ENCODE data around the gene TP53I3.
A peak's percentile ranks its signal among the peaks of the same experiment; 100 is the strongest.
"Not testable (repeated sequence)": the region's sequence is repeated elsewhere in the genome, so short reads cannot be mapped to it uniquely, and the experiment has no call there.

The TP53I3 gene

DNA sequence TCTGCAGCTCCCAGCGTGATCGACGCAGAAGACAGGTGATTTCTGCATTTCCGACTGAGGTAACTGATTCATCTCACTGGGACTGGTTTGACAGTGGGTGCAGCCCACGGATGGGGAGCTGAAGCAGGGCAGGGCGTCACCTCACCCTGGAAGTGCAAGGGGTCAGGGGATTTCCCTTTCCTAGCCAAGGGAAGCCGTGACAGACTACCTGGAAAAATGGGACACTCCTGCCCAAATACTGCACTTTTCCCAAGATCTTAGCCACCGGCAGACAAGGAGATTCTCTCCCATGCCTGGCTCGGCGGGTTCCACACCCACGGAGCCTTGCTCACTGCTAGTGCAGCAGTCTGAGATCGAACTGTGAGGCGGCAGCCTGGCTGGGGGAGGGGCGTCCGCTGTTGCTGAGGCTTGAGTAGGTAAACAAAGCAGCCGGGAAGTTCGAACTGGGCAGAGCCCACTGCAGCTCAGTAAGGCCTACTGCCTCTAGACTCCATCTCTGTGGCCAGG is 10.6 kb upstream of the TP53I3 start:
- DNase-seq (ENCODE audit: low spot score) = not testable (repeated sequence)

DNA sequence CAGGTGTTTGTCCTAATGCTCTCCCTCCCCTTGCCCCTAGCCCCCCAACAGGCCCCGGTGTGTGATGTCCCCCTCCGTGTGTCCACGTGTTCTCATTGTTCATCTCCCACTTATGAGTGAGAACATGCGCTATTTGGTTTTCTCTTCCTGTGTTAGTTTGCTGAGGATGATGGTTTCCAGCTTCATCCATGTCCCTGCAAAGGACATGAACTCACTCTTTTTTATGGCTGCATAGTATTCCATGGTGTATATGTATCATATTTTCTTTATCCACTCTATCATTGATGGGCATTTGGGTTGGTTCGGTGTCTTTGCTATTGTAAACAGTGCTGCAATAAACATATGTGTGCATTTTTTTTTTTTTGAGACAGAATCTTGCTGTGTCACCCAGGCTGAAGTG is 8.6 kb upstream of the TP53I3 start:
- DNase-seq (ENCODE audit: low spot score) = not testable (repeated sequence)

DNA sequence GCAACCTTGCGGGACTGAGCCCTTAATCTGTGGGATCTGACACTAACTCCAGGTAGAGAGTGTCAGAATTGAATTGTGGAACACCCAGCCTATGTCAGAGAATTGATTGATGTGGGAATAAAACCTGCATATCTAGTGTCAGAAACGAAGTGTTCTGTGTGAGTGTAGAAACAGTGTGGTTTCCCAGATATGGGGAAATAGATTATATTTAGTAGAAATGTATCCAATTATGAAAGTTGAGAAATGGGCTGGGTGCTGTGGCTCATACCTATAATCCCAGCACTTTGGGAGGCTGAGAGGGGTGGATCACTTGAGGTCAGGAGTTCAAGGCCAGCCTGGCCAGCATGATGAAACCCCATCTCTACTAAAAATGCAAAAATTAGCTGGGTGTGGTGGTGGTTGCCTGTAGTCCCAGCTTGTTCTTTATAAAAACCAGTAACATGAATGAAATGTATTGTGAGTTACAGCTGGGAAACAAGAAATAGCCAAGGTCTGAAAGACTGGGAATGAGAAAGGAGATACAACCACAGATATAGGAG is 4.3 kb upstream of the TP53I3 start:
- no peak for DNase-seq (ENCODE audit: low spot score)

DNA sequence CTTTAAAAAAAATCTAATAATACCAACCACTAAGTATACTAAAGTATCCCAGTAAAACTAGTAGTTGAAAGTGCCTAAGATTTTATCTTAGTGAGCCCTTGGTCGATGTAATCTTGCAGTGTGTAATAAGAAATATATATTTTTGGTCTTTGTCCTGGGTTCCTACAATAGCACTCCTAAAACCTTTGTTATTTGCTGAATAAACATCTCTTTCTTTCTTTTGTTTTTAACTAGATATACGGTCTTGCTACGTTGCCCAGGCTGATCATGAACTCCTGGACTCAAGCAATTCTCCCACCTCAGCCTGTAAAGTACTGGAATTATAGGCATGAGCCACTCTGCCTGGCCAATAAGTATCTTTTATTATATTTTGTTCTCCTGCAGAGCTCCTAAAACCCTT is 2.4 kb upstream of the TP53I3 start:
- DNase-seq (ENCODE audit: low spot score) = no peak

DNA sequence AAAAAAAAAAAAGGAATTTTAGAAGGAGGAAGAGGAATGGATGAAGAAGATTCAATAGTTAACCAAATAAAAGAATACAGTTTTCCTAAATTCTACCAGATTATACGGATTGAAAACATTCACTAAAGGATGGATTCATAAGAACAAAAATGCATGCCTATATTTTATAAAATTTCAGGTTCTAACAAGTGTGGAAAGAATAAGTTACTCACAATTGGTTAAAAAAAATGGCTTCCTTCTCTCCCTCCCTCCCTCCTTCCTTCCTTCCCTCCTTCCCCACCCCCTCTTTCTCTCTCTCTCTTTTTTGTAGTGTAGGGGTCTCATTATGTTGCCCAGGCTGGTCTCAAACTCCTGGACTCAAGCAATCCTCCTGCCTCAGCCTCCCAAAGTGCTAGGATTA is 1.6 kb upstream of the TP53I3 start:
- DNase-seq (ENCODE audit: low spot score) = no peak

DNA sequence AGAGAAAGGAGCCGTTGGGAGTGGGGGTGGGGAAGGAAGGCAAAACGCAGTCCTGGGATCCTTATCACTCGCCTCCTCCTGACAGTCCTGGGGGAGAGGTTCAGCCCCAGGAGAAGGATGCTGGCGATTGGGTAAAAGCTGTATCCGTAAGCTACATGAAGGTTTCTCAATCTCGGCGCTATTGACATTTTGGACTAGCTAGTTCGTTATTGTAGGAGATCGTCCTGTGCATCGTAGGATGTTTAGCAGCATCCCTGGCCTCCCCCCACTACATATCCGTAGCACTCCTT is 511 bp upstream of the TP53I3 start:
- no peak for DNase-seq (ENCODE audit: low spot score)

- DNase-seq (ENCODE audit: low spot score) = peak; percentile 94
Measured at GRCh38 chr2:24083567-24084385, 858 bp downstream of the TP53I3 start.

DNA sequence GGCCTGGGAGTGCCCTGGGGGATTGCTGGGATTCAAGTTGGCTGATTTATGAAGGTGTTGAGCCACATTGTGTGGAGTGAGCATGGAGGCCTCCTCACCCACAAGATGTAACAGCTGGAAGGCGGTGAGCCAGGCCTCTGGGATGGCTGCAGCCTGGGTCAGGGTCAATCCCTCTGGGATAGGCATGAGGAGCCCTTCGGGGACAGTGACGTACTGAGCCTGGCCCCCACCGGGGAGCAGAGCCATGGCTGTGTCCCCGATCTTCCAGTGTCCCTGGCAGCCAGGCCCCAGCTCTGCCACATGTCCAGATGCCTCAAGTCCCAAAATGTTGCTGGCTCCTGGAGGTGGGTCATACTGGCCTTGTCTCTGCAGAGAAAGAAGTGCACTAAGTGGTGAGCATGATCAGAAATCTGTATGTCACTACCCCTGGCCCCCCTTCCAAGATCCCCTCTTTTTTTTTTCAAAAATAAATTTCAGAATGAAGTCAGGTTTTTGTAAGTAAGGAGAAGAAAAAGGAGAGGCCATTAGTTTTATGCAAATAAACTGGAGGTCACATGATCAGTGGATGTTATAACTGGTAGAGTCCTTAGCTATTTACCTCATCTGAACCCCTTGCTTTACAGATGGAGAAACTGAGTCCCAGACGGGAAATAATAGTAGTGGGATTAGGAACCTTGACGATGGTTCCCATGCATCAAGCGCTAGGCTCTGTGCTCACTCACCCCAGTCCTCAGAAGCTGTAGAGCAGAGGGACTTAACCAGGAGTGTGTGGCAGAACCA is 1.7 kb downstream of the TP53I3 start:
- no peak for DNase-seq (ENCODE audit: low spot score)

DNA sequence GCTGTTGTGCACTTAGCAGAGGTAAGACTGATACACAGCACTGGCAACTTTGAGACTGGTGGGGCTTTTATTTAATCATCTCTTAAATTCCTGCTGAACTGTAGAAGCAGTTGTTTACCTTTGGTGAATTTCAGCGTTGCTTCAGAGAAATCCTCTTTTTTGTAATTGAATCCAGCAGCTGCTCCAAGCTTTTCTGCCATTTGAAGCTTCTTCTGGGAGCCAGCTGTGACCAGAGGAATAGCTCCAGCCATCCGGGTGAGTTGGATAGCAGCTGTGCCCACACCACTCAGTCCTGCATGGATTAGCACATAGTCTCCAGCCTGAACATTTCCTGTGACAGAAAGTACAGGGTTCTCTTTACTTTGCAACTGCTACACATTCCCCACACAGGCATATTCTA is 3.9 kb downstream of the TP53I3 start:
- no peak for DNase-seq (ENCODE audit: low spot score)

DNA sequence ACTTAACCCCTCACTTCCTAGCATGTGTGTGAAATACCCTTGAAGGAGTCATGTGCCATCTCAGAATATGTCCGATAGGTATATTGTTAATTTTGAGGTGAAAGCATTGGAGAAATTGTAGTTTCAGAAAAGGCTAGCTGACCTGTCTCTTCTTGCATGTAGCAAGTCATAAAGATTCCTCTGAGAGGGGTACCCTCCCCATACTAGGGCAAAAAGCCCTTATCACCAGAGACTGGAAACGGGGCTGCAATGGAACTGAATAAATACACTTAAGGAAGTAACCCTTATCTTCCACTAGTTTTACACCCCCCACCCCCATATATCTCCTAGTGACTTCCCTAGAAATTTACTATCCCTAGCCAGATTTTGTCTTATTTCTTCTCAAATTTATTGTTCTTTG is 6.8 kb downstream of the TP53I3 start:
- DNase-seq (ENCODE audit: low spot score) = no peak

- DNase-seq (ENCODE audit: low spot score) = no peak
Measured at GRCh38 chr2:24077535-24077877, 7.1 kb downstream of the TP53I3 start.

DNA sequence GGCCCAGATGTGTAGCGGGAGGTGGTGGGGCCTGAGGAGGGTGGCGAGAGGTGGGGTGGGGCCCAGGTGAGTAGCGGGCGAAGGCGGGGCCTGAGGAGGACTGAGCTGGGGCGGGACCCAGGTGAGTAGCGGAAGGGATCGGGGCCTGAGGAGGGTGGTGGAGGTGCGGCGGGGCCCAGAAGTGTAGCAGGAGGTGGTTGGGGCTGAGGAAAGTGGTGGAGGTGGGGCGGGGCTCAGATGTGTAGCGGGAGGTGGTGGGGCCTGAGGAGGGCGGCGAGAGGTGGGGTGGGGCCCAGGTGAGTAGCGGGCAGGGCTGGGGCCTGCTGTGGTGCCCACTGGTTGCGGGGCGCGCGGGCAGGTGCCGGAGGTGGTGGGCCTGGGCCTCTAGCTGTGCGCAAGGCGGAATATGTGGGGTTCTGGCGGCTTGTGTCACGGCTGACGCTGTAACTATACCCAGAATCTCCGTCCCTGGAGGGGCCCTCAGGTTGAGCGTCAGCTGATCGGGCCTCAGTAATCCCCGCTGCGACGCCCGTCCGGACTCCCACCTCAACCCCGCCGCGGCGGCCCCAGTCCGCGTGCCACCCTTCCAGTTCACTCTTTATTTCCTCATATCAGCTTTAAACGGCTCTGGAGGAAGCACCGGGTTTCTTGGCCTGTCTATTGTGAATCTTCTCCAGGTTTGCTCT is 7.6 kb downstream of the TP53I3 start:
- DNase-seq (ENCODE audit: low spot score) = peak; percentile 30

DNA sequence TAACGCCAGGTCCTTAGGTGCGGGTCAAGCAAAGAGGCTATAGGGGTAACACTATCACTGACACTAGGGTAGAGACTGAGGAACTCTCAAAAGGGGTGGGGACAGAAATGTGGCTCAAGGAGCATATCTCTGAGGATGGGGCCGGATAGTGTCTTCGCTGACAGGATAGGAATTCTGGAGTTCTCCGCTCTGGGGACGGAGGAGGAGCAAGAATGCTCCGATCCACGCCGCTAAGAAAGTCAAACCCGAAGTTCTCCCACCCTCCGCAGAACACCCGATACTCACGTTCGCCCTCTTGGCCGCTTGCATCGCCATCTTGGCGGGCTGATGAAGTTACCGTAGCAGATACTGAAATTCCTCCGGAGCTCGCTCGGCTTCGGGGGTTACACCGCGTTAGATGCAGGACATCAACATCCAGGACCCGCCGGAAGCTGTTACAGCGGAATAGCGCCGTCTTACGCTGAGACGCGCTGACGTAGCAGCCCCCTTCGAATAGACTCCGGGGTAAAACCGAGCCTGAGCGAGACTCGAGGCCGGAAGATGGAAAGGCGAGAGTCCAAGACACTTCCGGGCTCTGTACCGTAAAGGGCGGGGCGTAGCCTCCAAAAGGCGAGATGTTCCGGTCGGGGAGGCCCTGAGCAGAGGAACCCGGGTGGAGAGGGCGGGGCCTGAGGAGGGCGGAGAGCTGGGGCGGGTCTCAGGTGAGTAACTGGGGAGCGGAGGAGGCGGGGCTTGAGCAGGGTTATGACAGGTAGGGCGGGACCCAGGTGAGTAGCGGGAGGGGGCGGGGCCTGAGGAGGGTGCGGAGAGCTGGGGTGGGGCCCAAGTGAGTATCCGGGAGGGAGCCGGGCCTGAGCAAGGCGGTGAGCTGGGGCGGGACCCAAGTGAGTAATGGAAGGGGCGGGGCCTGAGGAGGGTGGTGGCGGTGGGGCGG is 8.5 kb downstream of the TP53I3 start, which contains the start of gene SF3B6:
TSS of gene SF3B6 (minus strand) at position 412 of the 934 bp plus-strand sequence. CDS start at position 315, 97 bp downstream.
- DNase-seq (ENCODE audit: low spot score) = peak; percentile 100

DNA sequence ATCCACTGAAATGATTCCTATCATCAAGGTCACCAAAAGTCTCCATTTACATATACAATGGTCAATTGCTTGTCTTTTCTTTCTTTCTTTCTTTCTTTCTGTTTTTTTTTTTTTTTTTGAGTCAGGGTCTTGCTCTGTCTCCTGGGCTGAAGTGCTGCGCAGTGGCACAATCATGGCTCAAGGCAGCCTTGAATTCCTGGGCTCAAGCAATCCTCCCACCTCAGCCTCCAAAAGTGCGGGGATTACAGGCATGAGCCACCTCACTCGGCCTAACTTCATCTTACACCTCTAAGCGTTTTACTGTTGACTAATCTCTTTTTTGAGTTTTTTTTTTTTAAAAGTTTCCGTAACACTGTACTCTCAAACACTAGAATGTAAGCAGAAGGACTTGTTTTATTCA is 9.4 kb downstream of the TP53I3 start:
- no peak for DNase-seq (ENCODE audit: low spot score)

- DNase-seq (ENCODE audit: low spot score) = no peak
Measured at GRCh38 chr2:24073816-24074215, 10.8 kb downstream of the TP53I3 start.

DNA sequence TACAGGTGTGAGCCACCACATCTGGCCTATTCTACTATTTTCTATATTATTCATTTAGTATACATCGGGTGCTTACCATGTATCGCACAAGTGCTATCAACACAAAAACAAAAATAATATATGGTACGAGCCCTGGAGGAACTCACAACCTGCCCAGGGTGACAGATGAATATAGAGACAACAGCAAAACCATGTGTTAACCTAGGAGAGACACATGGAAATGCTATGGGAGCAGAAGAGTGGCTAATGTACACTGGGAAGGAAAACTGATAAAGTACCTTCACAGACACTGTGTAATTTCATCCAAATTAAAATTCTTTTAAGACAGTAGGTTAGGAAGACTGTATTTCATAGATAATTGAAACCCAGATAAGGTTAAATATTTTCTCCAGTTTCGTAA is 12.4 kb downstream of the TP53I3 start:
- DNase-seq (ENCODE audit: low spot score) = no peak

DNA sequence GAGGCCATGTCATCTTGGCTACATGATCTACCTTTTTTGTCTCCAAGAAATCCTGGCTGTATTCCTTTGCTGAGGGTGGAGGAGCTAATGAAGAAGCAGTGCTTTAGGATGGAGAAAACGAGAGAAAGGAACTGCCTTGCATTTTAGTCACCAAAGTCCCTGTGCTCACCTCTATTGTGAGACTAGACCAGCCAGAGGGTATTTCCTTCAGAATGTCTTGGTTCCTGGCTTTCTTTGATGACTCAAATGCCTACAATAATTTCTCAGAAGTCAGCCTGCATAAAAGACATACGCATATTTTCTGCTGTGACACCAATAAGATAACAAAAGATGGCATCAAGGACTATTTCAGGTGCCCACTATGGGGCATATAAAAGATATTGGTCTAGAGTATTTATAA is 19.3 kb downstream of the TP53I3 start:
- DNase-seq (ENCODE audit: low spot score) = no peak

- peak; percentile 48 for DNase-seq (ENCODE audit: low spot score)
Measured at GRCh38 chr2:24058564-24059271, 25.9 kb downstream of the TP53I3 start.

- DNase-seq (ENCODE audit: low spot score) = no peak
Measured at GRCh38 chr2:24055750-24056149, 28.9 kb downstream of the TP53I3 start.

- no peak for DNase-seq (ENCODE audit: low spot score)
Measured at GRCh38 chr2:24054366-24055010, 30.1 kb downstream of the TP53I3 start.

Measured in NAMALWA (cell line).